Globus pallidus (tissue), 1 donor: ENCODE measurements around the gene PPM1M.

ENCODE experiments used
- DNase-seq: peaks from one replicate; pipeline ENCODE4 v3.0.0-alpha.2; 2015; ENCODE audit warnings: low spot score

Gene PPM1M

GRCh38 chr3:52297242-52298148 is 51.9 kb downstream of the PPM1M start:
- DNase-seq, result no peak

DNA sequence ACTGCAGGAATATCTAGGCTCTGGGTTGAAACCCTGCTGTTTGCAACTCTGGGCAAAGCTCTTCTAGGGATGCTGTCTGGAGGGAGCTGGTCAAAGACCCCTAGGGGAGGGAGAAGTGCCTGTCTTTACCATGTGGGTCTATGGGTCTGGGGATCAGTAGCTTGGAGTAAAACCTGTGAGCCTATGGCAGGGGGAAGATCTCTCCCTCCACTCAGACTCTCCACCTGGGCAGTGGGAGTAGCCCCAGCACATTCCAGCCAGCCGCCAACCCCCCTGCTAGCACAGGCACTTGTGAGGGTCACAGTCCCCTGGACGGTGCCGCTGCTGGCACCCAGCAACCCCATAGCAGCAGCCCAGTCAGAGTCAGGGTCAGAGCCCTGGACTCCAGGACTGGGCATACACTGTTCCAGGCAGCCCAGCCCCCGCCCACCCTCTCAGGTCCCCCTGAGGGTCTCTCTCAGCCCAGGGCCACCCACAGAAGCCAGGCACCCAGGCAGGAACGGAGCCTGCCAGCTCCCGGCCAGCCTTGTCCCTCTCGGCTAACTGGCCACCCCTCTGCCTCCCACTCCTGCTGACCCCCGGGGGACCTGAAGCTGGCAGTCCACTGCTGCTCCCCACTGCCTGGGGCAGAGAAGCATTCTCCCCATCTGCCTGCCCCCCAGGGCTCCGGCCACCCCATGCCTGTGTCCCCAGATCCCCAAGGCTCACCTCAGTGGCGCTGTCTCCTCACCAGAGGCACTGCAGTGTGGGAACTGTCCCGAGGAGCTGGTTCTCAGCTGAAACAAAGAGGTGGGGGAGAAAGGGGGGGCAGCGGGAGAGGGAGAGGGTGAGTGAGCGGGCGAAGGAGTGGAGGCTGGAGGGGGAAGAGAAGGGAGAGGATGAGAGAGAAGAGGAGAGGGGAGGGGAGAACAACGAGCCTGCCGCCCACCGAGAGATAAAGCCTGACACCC is 52.9 kb downstream of the PPM1M start:
- no peak for DNase-seq

- DNase-seq, result no peak
Measured at GRCh38 chr3:52299247-52299878, 53.8 kb downstream of the PPM1M start.
